HG03060 (cell line): Measurements from ENCODE around the gene FAM120C.

Experiments
- ATAC-seq: cut with Tn5 transposase; IDR thresholded peaks from one replicate; pipeline ENCODE4 v1.9.1; 2021; ENCODE audit warnings: low read depth, moderate number of reproducible peaks; ENCODE audit not compliant: unreplicated experiment

Gene FAM120C, protein sequence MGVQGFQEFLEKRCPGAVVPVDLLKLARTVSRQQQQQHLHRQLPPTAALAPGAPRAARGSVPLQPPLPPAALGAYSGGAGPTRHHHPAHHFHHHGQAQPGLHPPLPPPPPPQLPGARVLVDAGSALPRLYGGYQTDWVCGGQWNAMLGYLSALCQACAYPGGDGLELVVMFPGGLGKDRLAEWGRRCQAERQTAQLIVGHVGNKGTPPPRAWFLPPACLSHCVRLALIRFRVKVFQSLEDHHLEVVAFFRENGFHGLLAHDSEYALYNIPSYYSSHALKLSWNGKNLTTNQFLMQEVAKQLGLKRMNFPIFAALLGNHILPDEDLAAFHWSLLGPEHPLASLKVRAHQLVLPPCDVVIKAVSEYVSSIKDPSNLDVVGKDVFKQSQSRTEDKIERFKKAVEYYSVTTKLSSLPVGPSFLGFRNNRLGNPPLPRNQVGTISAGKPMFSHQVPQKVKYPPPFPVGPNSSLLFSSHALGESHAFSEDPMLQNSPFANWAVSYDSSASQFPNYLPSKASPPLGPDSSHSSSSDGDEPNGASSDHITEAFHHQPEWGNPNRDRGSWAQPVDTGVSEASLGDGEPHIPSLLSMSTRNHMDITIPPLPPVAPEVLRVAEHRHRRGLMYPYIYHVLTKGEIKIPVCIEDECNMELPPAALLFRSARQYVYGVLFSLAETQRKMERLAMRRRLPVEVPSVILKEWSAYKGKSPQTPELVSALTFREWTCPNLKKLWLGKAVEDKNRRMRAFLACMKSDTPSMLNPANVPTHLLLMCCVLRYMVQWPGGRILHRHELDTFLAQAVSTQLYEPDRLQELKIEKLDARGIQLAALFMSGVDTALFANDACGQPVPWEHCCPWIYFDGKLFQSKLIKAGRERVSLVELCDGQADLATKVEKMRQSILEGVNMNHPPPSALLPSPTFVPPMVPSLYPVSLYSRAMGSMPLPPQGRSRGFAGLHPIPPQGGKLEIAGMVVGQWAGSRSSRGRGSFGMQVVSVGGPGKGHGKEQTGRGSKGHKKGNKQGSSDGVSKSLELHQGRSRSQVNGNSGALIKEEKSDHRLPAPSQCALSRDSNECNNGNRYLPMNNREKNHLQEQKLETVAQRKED

GRCh38 chrX:54182864-54183613 is at the start of gene FAM120C:
FAM120C (minus strand) TSS chrX:54183254; CDS start chrX:54183198, 56 bp downstream.
- ATAC-seq, result no peak

DNA sequence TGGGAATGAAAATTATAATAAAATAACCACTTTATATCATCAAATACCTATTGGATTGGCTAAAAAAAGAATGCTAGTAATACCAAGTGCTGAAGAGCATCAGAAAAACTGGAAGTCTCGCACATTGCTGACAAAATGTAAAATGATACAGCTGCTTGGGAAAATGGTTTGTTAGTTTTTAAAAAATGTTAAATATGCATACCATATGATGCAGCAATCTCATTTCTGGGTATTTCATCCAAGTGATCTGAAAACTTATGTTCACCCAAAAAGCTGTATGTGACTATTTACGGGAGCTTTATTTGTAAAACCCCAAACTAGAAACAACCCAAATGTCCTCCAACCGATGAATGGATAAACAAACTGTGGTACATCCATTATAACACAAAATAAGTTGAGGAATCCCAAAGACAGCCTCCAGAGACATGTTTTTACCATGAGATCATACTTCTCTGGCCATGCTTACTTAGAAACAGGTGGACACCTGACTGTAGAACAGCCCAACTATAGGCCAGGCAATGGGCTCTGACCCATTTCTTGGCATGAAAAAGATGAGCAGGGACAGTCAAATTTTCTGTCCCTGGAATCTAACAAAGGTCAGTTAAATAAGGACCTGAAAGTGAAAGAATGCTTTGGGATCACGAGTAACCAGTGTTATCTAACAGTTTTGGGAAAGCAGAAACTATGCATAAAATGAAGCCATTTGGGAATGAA is 47.5 kb upstream of the FAM120C start:
- no peak for ATAC-seq

- ATAC-seq, result no peak
These were observed 40.5 kb upstream of the FAM120C start for GRCh38 chrX:54223581-54223980.

GRCh38 chrX:54213603-54214002 is 30.5 kb upstream of the FAM120C start:
- no peak for ATAC-seq

GRCh38 chrX:54208531-54208930 is 25.5 kb upstream of the FAM120C start:
- ATAC-seq, result no peak

- ATAC-seq, result no peak
These were observed 15.2 kb upstream of the FAM120C start for GRCh38 chrX:54198262-54198661.

- no peak for ATAC-seq
These were observed 12.0 kb upstream of the FAM120C start for GRCh38 chrX:54194982-54195588.

- ATAC-seq, result no peak
These were observed 10.2 kb upstream of the FAM120C start for GRCh38 chrX:54193085-54193821.

DNA sequence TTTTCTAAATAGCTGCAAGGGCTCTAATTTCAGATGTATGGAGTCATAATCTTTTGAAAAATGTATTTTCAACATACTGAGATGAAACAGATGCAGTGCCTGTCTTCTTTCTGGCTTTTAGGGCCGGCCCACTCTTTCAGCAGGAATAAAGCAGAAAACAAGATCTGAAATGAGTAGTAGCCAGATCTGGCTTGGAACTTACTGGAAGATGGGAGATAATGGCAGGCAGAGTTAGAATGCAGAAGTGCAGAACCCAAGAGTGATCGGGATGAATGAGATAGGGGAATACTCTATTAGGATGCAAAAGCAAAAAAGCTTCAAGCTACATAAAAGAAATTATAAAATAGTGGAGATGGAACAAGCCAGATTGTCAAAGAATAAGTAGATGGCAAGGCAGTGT is 1.4 kb upstream of the FAM120C start:
- ATAC-seq, result no peak

DNA sequence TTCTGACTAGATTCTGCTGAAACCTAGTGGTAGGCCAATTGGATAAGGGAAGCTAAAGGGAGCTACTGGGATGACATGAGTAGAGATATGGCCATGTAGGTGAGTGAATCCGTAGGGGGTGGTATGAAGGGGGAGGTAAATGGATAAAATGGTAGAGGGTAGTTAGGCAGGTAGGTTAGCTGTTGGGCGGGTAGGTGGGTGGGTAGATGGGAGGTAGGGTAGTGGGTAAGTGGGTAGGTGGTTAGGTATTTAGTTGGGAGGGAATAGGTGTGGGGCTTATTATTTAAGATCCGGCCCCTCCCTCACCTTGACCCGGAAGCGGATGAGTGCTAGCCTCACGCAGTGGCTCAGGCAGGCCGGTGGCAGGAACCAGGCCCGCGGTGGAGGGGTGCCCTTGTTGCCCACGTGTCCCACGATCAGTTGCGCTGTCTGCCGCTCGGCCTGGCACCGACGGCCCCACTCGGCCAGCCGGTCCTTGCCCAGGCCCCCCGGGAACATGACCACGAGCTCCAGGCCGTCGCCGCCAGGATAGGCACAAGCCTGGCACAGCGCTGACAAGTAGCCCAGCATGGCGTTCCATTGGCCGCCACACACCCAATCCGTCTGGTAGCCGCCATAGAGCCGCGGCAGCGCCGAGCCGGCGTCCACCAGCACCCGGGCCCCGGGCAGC is 725 bp downstream of the FAM120C start:
- no peak for ATAC-seq

GRCh38 chrX:54181202-54181953 is 1.7 kb downstream of the FAM120C start:
- ATAC-seq, result no peak

DNA sequence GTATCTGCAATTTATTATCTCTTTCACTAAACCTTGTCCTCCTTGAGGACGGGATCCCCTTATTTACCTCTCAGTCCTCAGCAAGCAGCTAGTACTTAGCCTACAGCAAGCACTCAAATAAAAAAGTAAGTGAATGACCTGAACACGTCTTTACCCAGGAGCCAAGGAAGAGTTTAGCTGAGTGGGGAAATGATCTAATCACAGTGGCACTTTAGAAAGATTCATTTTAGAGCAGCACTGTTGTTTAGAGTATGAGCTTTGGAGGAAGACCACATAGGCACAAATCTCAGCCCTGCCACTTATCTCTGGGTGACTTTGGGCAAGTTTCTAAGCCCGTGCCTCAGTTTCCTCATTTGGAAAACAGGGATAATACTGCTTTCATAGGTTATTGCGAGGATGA is 2.7 kb downstream of the FAM120C start:
- no peak for ATAC-seq

DNA sequence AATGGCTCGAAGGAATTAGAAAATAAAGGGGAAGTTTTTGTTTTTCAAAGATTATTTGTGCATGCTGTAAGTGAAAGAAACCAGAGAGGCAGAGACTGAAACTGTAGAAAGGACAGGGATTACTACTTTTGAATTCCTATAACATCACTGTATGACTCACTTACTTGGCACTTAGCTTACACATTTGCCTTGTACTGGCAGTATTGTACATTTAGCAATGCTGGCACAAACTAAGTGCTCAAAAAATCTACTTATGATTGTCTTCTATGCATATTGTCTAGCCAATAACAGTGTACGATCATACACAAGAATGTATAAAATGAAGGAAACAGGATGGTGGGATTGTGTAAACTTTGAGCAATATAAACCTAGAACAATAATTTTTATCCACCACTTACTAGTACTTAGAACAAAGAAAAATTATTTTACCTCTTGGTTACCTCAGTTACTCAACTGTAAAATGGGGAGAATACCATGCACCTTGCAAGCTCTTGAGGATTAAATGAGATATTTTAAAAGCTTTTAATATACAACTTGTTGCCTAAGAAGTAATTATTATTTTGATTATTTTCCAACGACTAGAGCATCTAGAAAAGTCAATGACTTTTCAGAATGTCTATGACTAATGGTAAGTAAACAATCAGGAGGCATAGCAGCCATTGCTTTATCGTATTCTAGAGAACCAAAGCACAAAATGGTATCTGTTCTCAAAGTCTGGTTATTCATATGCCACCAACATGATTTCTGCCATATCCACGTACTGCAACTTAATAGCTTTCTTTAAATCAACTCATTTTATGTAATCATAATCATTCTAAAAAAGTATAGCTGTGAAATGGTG is 4.7 kb downstream of the FAM120C start:
- ATAC-seq, result no peak

GRCh38 chrX:54177306-54177705 is 5.7 kb downstream of the FAM120C start:
- no peak for ATAC-seq

GRCh38 chrX:54173791-54174190 is 9.3 kb downstream of the FAM120C start:
- ATAC-seq, result no peak

DNA sequence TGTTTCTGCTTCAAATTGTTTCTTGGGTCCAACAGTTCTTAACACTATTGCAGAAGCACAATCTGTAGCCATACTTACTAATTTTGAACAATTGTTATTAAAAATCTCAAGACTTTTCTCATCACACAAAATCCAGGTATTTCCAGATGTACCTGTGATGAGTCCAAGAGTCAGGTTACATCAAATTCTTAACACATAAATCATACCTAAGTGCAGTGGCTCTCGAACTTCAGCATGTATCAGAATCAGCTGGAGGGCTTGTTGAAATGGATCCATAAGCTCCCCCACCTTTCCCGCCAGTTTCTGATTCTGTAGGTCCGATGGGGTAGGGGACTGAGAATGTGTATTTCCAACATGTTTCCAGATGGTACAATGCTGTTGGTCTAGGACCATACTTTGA is 10.6 kb downstream of the FAM120C start:
- ATAC-seq, result no peak
